IPS DF 6.9 (cell line): ENCODE results near the gene ALPL.

Source experiments
- DNase-seq: peaks from one replicate; pipeline ENCODE4 v3.0.0-alpha.2; 2013; ENCODE audit warnings: low read depth, low spot score
- H3K27ac ChIP-seq: one replicate; pipeline ENCODE4 v1.5.1; 2013; ENCODE audit warnings: low read length, control low read depth
- H3K27me3 ChIP-seq: 2 replicates; pipeline ENCODE4 v1.6.1; 2013; ENCODE audit warnings: mild to moderate bottlenecking, low read length; ENCODE audit not compliant: control insufficient read depth, insufficient read depth
- H3K36me3 ChIP-seq: 2 replicates; pipeline ENCODE4 v1.6.1; 2013; ENCODE audit warnings: low read length; ENCODE audit not compliant: control insufficient read depth, insufficient read depth
- H3K4me1 ChIP-seq: 2 replicates; pipeline ENCODE4 v1.6.1; 2013; ENCODE audit warnings: low read length; ENCODE audit not compliant: control insufficient read depth, insufficient read depth
- H3K4me3 ChIP-seq: 2 replicates; pipeline ENCODE4 v1.5.1; 2013; ENCODE audit warnings: mild to moderate bottlenecking, low read length
- H3K9me3 ChIP-seq: 2 replicates; pipeline ENCODE4 v1.6.1; 2013; ENCODE audit warnings: low read length, inconsistent platforms; ENCODE audit not compliant: control insufficient read depth, insufficient read depth
- WGBS: extraction: QIAGEN DNeasy Blood & Tissue Kit; methylation state at CpG from one replicate; pipeline ENCODE4 v1.1.7; 2013; ENCODE audit warnings: mixed read lengths, missing lambda C conversion rate; ENCODE audit not compliant: insufficient read length, insufficient coverage; 5-methylcytosine and 5-hydroxymethylcytosine counted together

Gene ALPL

DNA sequence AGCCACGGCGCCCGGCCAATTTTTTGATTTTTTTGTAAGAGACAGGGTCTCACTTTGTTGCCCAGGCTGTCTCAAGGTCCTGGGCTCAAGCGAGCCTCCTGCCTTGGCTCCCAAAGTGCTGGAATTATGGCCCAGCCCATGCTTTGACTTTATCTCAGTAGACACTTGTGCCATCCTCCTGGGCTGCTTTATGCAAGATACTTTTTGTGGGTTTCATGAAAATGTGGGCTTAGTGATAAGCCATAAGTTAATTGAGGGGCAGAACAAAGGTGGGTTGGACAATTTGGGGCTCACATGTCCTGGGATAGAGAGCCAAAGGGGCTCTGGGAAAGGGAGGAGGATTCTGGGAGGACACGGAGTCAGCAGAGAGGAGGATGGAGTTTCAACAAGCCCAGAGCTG is 22.0 kb downstream of the ALPL start:
- no peak overlapping the region for H3K4me3 ChIP-seq
- no peaks in the 10 kb centered on the region for H3K27me3 ChIP-seq
- no peak for DNase-seq
- H3K36me3 ChIP-seq = no peaks in the 10 kb centered on the region; the same call in 1 of the 2 replicates
- H3K27ac ChIP-seq = no peak overlapping the region
- H3K9me3 ChIP-seq = no peaks in the 10 kb centered on the region
- WGBS = no CpG with 5 or more reads among the region's 5 CpGs
- peaks cover 5% of the 10 kb centered on the region; the same call in 1 of the 2 replicates for H3K4me1 ChIP-seq

GRCh38 chr1:21532496-21532895 is 23.3 kb downstream of the ALPL start:
- no peak for DNase-seq
- Histone ChIP-seq H3K27ac (no peak overlapping the region), H3K4me1 (peaks cover 9% of the 10 kb centered on the region), H3K27me3 (no peaks in the 10 kb centered on the region), H3K36me3 (no peaks in the 10 kb centered on the region; the same call in 1 of the 2 replicates), H3K9me3 (no peaks in the 10 kb centered on the region), H3K4me3 (no peak overlapping the region)
- WGBS = no CpG with 5 or more reads among the region's 3 CpGs

GRCh38 chr1:21532992-21533534 is 23.8 kb downstream of the ALPL start:
- no peaks in the 10 kb centered on the region; the same call in 1 of the 2 replicates for H3K36me3 ChIP-seq
- peaks cover 10% of the 10 kb centered on the region for H3K4me1 ChIP-seq
- no peak for DNase-seq
- H3K9me3 ChIP-seq = no peaks in the 10 kb centered on the region
- H3K27ac ChIP-seq = no peak overlapping the region
- no CpG with 5 or more reads among the region's 4 CpGs for WGBS
- H3K27me3 ChIP-seq = no peaks in the 10 kb centered on the region
- H3K4me3 ChIP-seq = no peak overlapping the region

DNA sequence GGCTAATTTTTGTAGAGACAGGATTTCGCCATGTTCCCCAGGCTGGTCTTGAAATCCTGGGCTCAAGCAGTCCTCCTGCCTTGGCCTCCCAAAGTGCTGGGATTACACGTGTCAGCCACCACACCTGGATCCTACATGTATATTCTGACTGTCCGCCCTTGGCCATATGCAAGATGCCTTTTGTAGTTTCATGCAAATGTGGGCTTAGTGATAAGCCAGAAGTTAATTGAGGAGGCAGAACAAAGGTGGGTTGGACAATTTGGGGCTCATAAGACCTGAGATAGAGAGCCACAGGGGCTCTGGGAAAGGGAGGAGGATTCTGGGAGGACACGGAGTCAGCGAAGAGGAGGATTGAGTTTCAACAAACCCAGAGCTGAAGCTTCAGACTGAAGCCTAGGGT is 24.9 kb downstream of the ALPL start:
- H3K9me3 ChIP-seq = no peaks in the 10 kb centered on the region
- H3K36me3 ChIP-seq = no peaks in the 10 kb centered on the region; the same call in 1 of the 2 replicates
- WGBS = no CpG with 5 or more reads among the region's 5 CpGs
- H3K27ac ChIP-seq = no peak overlapping the region
- no peak for DNase-seq
- no peak overlapping the region for H3K4me3 ChIP-seq
- peaks cover 10% of the 10 kb centered on the region for H3K4me1 ChIP-seq
- H3K27me3 ChIP-seq = no peaks in the 10 kb centered on the region

GRCh38 chr1:21534674-21535378 is 25.6 kb downstream of the ALPL start:
- Histone ChIP-seq H3K27me3 (no peaks in the 10 kb centered on the region), H3K4me3 (no peak overlapping the region), H3K36me3 (no peaks in the 10 kb centered on the region; the same call in 1 of the 2 replicates), H3K9me3 (no peaks in the 10 kb centered on the region), H3K27ac (no peak overlapping the region), H3K4me1 (peaks cover 10% of the 10 kb centered on the region)
- WGBS = no CpG with 5 or more reads among the region's 11 CpGs
- DNase-seq = peak; percentile 31

DNA sequence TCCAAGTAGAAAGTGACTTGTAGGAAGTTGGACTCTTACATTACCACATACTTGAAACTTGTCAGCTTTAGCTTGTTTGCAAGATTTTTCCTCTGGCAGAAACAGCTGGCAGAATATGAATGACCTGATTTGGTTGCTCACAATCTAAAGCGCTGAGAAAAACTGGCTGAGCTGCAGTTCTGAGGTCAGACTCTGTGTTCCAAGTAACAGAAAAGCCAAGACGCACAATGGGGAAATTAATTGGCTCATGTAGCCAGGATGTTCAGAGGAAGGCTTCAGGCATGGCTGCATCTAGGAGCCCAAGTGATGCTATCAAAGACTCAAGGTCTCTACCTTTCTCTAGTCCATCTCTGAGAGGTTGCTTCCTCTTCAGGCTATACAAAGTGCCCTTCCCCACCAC is 27.0 kb downstream of the ALPL start:
- Histone ChIP-seq H3K4me3 (no peak overlapping the region), H3K27ac (no peak overlapping the region), H3K36me3 (no peaks in the 10 kb centered on the region), H3K9me3 (no peaks in the 10 kb centered on the region), H3K4me1 (peaks cover 9% of the 10 kb centered on the region), H3K27me3 (no peaks in the 10 kb centered on the region)
- no peak for DNase-seq
- WGBS = no CpG with 5 or more reads among the region's 2 CpGs

DNA sequence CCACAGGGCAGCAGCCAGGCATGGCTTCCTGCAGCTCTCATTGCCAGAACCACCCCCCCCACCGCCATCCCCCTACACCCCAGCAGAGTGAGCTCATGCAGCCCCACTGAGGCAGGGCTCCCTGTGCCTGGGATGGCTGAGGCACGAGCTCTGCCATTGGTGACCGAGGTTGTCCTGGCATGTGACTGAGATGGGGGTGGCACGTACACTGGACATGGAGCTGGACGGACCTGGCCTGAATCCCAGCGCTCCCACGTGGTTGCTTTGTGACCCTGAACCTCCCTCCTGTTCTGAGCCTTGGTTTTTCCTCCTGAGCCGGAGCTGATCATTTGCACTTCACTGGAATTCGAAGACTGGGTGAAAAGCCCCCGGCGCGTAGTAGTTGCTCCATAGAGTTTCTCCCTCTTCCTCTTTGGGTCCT is 28.3 kb downstream of the ALPL start:
- Histone ChIP-seq H3K9me3 (no peaks in the 10 kb centered on the region), H3K4me3 (no peak overlapping the region), H3K27me3 (no peaks in the 10 kb centered on the region), H3K27ac (no peak overlapping the region), H3K36me3 (no peaks in the 10 kb centered on the region), H3K4me1 (peaks cover 9% of the 10 kb centered on the region)
- DNase-seq = no peak
- WGBS = no CpG with 5 or more reads among the region's 12 CpGs

- DNase-seq = no peak
- no CpG with 5 or more reads among the region's 27 CpGs for WGBS
- H3K4me3 ChIP-seq = no peak overlapping the region
- H3K27ac ChIP-seq = no peak overlapping the region
- no peaks in the 10 kb centered on the region for H3K27me3 ChIP-seq
- H3K9me3 ChIP-seq = no peaks in the 10 kb centered on the region
- peaks cover 9% of the 10 kb centered on the region for H3K4me1 ChIP-seq
- no peaks in the 10 kb centered on the region for H3K36me3 ChIP-seq
These were observed 28.9 kb downstream of the ALPL start for GRCh38 chr1:21537932-21538630.

- DNase-seq = no peak
These were observed 30.7 kb downstream of the ALPL start for GRCh38 chr1:21539933-21540332.

GRCh38 chr1:21541329-21541728 is 32.1 kb downstream of the ALPL start:
- no peak for DNase-seq
- H3K36me3 ChIP-seq = no peaks in the 10 kb centered on the region
- peaks cover 6% of the 10 kb centered on the region for H3K4me1 ChIP-seq
- H3K27me3 ChIP-seq = no peaks in the 10 kb centered on the region
- WGBS = no CpG with 5 or more reads among the region's 6 CpGs
- no peak overlapping the region for H3K4me3 ChIP-seq
- H3K27ac ChIP-seq = no peak overlapping the region
- H3K9me3 ChIP-seq = no peaks in the 10 kb centered on the region

More at GRCh38 chr1:21539933-21540332, 30.7 kb downstream of the ALPL start:
- Histone ChIP-seq H3K36me3 (no peaks in the 10 kb centered on the region), H3K4me1 (peaks cover 6% of the 10 kb centered on the region), H3K4me3 (no peak overlapping the region), H3K27ac (no peak overlapping the region), H3K9me3 (no peaks in the 10 kb centered on the region), H3K27me3 (no peaks in the 10 kb centered on the region)
- no CpG with 5 or more reads among the region's 13 CpGs for WGBS
